Measurements from ENCODE around the gene STAMBPL1. TPM values are rescaled to one million over a fixed set of nuclear protein-coding genes. Genes with fewer than 3 reads are reported as not detected.

STAMBPL1 gene
- polyA plus RNA-seq, 1 of the 3 experiments (the other 2 are of a cell fraction), result 25.1 TPM

DNA sequence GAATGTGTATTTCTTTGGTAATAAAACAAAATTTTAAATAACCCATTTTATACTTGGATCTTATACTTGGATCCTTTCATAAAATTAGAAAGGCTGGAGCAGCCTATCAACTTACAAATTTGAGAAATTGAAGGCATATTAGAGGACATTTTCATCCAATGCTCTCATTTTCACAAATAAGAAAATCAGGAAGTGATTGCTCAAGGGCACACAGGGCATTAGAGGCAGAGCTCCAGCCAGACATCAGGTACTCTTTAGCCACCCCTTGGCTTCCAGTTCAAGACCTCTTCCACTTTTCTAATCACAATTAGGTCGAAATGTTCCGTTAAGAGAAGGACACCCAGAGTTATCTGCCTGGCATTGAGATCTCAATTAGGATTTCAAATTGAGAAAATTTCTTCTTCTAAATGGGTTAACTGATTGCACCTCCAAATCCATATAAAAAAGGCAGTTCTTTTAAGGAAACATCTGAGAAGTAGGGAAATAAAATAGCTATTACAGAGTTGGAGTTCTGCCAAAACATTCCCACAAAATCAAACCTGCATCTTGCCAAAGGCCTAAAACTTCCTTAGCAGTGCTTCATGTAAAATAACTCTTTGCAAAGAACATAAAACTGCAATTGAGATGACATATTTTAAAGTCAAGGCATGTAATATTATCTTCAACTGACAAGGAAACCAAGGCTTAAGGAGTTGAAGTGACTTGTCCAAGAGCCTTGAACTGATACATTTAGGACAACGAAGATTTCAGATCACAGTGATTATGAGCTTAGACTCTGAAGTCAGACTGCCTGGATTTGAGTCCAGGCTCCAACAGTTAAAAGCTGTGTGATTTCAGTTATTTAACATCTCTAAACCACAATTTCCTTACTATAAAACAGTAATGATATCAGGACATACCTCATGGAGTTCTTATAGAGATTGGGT is 70.1 kb downstream of the STAMBPL1 start:
- Histone ChIP-seq H4K20me1 (ENCODE audit: insufficient read depth) (no peaks in the 10 kb centered on the region), H3K4me3 (ENCODE audit: low read depth in 2 of 2, low read length in 1 of 2) (peak overlapping the region in 1 of 2 experiments; percentile 35; a peak in 1 of 4 replicates), H3K27me3 (ENCODE audit: insufficient read depth) (no peaks in the 10 kb centered on the region), H2AFZ (ENCODE audit: low read depth) (0 out of 2 replicates have a peak overlapping the region, but pooled peaks have one; percentile 32), H3K36me3 (replicated peaks in 1 of 2; ENCODE audit: control insufficient read depth in 1 of 2, insufficient read depth in 2 of 2, low read length in 1 of 2) (peaks cover 0 to 2% of the 10 kb centered on the region in 2 experiments), H3K9me3 (no peaks in the 10 kb centered on the region), H3K4me1 (ENCODE audit: control insufficient read depth in 1 of 2, insufficient read depth in 2 of 2, low read depth in 1 of 2, low read length in 1 of 2) (peaks cover 38 to 42% of the 10 kb centered on the region in 2 experiments; a peak in 3 of 4 replicates), H3K4me2 (peak overlapping the region; percentile 76; the same call in 1 of the 2 replicates), H3F3A (replicated peaks; ENCODE audit: insufficient read depth) (peaks cover 37% of the 10 kb centered on the region), H3K27ac (ENCODE audit: low read depth in 2 of 2, low read length in 1 of 2) (peak overlapping the region; percentile 84 to 97; a peak in 3 of 4 replicates), H3K9ac (peak overlapping the region; percentile 46), H3K79me2 (ENCODE audit: insufficient read depth) (peaks cover 27% of the 10 kb centered on the region; the same call in 1 of the 2 replicates), H3K9me2 (no peaks in the 10 kb centered on the region)
- ChIA-PET POLR2A (no interaction called here), CTCF (interaction anchor here (1.2 to 1.8 kb wide), 5 partner anchors 10 to 267 kb away, joined by 3 to 5 read pairs (median 4); no protein-coding TSS in a partner anchor)
- no peak for DNase-seq
- TF ChIP-seq MEF2A (IDR thresholded peaks at IDR 0.05; ENCODE audit: borderline replicate concordance, low read depth) (no peak), NFIC (IDR thresholded peaks at IDR 0.05; ENCODE audit: borderline replicate concordance) (peak; percentile 86), TCF12 (IDR thresholded peaks at IDR 0.05) (peak; percentile 33; the same call in 1 of the 2 replicates), JUND (IDR thresholded peaks at IDR 0.05) (no peak)
- TF ChIP-seq, protein P1, sequence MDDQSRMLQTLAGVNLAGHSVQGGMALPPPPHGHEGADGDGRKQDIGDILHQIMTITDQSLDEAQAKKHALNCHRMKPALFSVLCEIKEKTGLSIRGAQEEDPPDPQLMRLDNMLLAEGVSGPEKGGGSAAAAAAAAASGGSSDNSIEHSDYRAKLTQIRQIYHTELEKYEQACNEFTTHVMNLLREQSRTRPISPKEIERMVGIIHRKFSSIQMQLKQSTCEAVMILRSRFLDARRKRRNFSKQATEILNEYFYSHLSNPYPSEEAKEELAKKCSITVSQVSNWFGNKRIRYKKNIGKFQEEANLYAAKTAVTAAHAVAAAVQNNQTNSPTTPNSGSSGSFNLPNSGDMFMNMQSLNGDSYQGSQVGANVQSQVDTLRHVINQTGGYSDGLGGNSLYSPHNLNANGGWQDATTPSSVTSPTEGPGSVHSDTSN (IDR thresholded peaks at IDR 0.05), result 0 out of 2 replicates have a peak, but pooled peaks have one; percentile 13
- TF ChIP-seq, protein P2, sequence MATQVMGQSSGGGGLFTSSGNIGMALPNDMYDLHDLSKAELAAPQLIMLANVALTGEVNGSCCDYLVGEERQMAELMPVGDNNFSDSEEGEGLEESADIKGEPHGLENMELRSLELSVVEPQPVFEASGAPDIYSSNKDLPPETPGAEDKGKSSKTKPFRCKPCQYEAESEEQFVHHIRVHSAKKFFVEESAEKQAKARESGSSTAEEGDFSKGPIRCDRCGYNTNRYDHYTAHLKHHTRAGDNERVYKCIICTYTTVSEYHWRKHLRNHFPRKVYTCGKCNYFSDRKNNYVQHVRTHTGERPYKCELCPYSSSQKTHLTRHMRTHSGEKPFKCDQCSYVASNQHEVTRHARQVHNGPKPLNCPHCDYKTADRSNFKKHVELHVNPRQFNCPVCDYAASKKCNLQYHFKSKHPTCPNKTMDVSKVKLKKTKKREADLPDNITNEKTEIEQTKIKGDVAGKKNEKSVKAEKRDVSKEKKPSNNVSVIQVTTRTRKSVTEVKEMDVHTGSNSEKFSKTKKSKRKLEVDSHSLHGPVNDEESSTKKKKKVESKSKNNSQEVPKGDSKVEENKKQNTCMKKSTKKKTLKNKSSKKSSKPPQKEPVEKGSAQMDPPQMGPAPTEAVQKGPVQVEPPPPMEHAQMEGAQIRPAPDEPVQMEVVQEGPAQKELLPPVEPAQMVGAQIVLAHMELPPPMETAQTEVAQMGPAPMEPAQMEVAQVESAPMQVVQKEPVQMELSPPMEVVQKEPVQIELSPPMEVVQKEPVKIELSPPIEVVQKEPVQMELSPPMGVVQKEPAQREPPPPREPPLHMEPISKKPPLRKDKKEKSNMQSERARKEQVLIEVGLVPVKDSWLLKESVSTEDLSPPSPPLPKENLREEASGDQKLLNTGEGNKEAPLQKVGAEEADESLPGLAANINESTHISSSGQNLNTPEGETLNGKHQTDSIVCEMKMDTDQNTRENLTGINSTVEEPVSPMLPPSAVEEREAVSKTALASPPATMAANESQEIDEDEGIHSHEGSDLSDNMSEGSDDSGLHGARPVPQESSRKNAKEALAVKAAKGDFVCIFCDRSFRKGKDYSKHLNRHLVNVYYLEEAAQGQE (IDR thresholded peaks at IDR 0.05; ENCODE audit: low read depth, low read length), result no peak
- WGBS (ENCODE audit: low lambda C conversion rate), result 76% methylated on average over 3 of the region's 3 CpGs

GRCh38 chr10:88952647-88953111 is 72.6 kb downstream of the STAMBPL1 start, which contains the start of gene ACTA2:
Gene ACTA2 (minus strand): TSS chr10:88952773. CDS start chr10:88948930, 3,843 bp downstream.
- no peak within 1 kb of the TSS for H2AFZ ChIP-seq (ENCODE audit: low read depth)
- POLR2A ChIA-PET, result no interaction called here
- H3K36me3 ChIP-seq (replicated peaks in 1 of 2; ENCODE audit: control insufficient read depth in 1 of 2, insufficient read depth in 2 of 2, low read length in 1 of 2), result no peaks in the 10 kb centered on the region
- DNase-seq, result peak; percentile 38
- H3K9me2 ChIP-seq, result no peaks in the 10 kb centered on the region
- H3K4me2 ChIP-seq, result peak within 1 kb of the TSS; percentile 76
- H3K27me3 ChIP-seq (ENCODE audit: insufficient read depth), result no peaks in the 10 kb centered on the region
- WGBS (ENCODE audit: low lambda C conversion rate), result 55% methylated on average over 6 of the region's 8 CpGs
- peak within 1 kb of the TSS; percentile 35 to 42 for H3K4me3 ChIP-seq (ENCODE audit: low read depth in 2 of 2, low read length in 1 of 2)
- peaks cover 38 to 42% of the 10 kb centered on the region in 2 experiments; a peak in 3 of 4 replicates for H3K4me1 ChIP-seq (ENCODE audit: control insufficient read depth in 1 of 2, insufficient read depth in 2 of 2, low read depth in 1 of 2, low read length in 1 of 2)
- H3K9ac ChIP-seq, result no peak within 1 kb of the TSS
- no peaks in the 10 kb centered on the region for H4K20me1 ChIP-seq (ENCODE audit: insufficient read depth)
- CTCF ChIA-PET, result interaction anchor here (1.3 kb wide), 1 partner anchor 13 kb away, joined by 3 read pairs; no protein-coding TSS in a partner anchor
- H3K27ac ChIP-seq (ENCODE audit: low read depth in 2 of 2, low read length in 1 of 2), result peak within 1 kb of the TSS; percentile 84 to 97
- peaks cover 37% of the 10 kb centered on the region for H3F3A ChIP-seq (replicated peaks; ENCODE audit: insufficient read depth)
- no peaks in the 10 kb centered on the region for H3K9me3 ChIP-seq
- peaks cover 27% of the 10 kb centered on the region; the same call in 1 of the 2 replicates for H3K79me2 ChIP-seq (ENCODE audit: insufficient read depth)
- TF ChIP-seq, protein P3, sequence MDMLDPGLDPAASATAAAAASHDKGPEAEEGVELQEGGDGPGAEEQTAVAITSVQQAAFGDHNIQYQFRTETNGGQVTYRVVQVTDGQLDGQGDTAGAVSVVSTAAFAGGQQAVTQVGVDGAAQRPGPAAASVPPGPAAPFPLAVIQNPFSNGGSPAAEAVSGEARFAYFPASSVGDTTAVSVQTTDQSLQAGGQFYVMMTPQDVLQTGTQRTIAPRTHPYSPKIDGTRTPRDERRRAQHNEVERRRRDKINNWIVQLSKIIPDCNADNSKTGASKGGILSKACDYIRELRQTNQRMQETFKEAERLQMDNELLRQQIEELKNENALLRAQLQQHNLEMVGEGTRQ (IDR thresholded peaks at IDR 0.05; ENCODE audit: borderline replicate concordance, low read depth, low read length), result no peak
- no peak for TF ChIP-seq MEF2A (IDR thresholded peaks at IDR 0.05; ENCODE audit: borderline replicate concordance, low read depth)
- no peak for TF ChIP-seq USF1 (IDR thresholded peaks at IDR 0.05; ENCODE audit: borderline replicate concordance, low read depth)
- no peak for TF ChIP-seq RXRA (IDR thresholded peaks at IDR 0.05; ENCODE audit: borderline replicate concordance, low read depth)
- TF ChIP-seq MXI1 (IDR thresholded peaks at IDR 0.05; ENCODE audit: low read depth, low read length), result no peak
- TF ChIP-seq RAD21 (IDR thresholded peaks at IDR 0.05; ENCODE audit: low read length), result no peak
- 0 out of 2 replicates have a peak, but pooled peaks have one; percentile 31 for TF ChIP-seq RCOR1 (IDR thresholded peaks at IDR 0.05; ENCODE audit: low read length)
- TF ChIP-seq TCF12 (IDR thresholded peaks at IDR 0.05), result peak; percentile 56
- TF ChIP-seq, protein P1 (IDR thresholded peaks at IDR 0.05), result peak; percentile 53
- no peak for TF ChIP-seq FOXM1 (IDR thresholded peaks at IDR 0.05; ENCODE audit: low read depth)
- TF ChIP-seq TAF1 (IDR thresholded peaks at IDR 0.05; ENCODE audit: borderline replicate concordance, low read depth, low read length), result no peak
- no peak for TF ChIP-seq GATA2 (CRISPR knock-in tag; IDR thresholded peaks at IDR 0.05)

Data from SK-N-SH (cell line).